DOHH2 (cell line): ENCODE results near the gene GREM2.

Experiments
- H3F3A ChIP-seq: fragments of 200-600 bp; sonication (generic), shearing (Covaris generic); 2 replicates; pipeline ENCODE4 v1.6.0; 2016; ENCODE audit warnings: antibody characterized with exemption, mild to moderate bottlenecking; ENCODE audit not compliant: control insufficient read depth, insufficient read depth
- H3K27ac ChIP-seq: fragments of 200-600 bp; sonication (generic); 2 replicates; pipeline ENCODE4 v1.5.1; 2014; ENCODE audit warnings: low read depth, mild to moderate bottlenecking, low read length, moderate library complexity
- H3K27me3 ChIP-seq: fragments of 200-600 bp; sonication (generic); 2 replicates; pipeline ENCODE4 v1.6.1; 2014; ENCODE audit warnings: mild to moderate bottlenecking, low read length, mixed read lengths; ENCODE audit not compliant: control insufficient read depth
- H3K36me3 ChIP-seq: fragments of 200-600 bp; sonication (generic); 2 replicates; pipeline ENCODE4 v1.6.1; 2014; ENCODE audit warnings: mild to moderate bottlenecking, low read length, moderate library complexity, mixed read lengths; ENCODE audit not compliant: control insufficient read depth
- H3K4me1 ChIP-seq: fragments of 200-600 bp; sonication (generic); 2 replicates; pipeline ENCODE4 v1.6.1; 2014; ENCODE audit warnings: mild to moderate bottlenecking, low read length, mixed read lengths; ENCODE audit not compliant: control insufficient read depth
- H3K4me2 ChIP-seq: fragments of 200-600 bp; sonication (generic); 2 replicates; pipeline ENCODE4 v1.6.0; 2014; ENCODE audit warnings: mild to moderate bottlenecking, low read length, moderate library complexity
- H3K4me3 ChIP-seq: fragments of 200-600 bp; sonication (generic); 2 replicates; pipeline ENCODE4 v1.5.1; 2014; ENCODE audit warnings: mild to moderate bottlenecking, low read length, mixed read lengths
- H3K79me2 ChIP-seq: fragments of 200-600 bp; sonication (generic); 2 replicates; pipeline ENCODE4 v1.6.1; 2014; ENCODE audit warnings: mild to moderate bottlenecking, low read length, mixed read lengths; ENCODE audit not compliant: control insufficient read depth
- H3K9me2 ChIP-seq: fragments of 200-600 bp; sonication (generic); replicated peaks from 2 replicates; pipeline ENCODE4 v1.6.1; 2014; ENCODE audit warnings: mild to moderate bottlenecking, low read length, mixed read lengths; ENCODE audit not compliant: control insufficient read depth
- H3K9me3 ChIP-seq: fragments of 200-600 bp; sonication (generic); 2 replicates; pipeline ENCODE4 v1.6.1; 2014; ENCODE audit warnings: antibody characterized with exemption, low read length, mixed read lengths; ENCODE audit not compliant: control insufficient read depth, insufficient read depth
- H4K20me1 ChIP-seq: fragments of 200-600 bp; sonication (generic); 2 replicates; pipeline ENCODE4 v1.6.0; 2014; ENCODE audit warnings: low read depth, mild to moderate bottlenecking, antibody characterized with exemption, low read length, moderate library complexity; ENCODE audit not compliant: control insufficient read depth, insufficient read depth
- CTCF ChIP-seq: fragments of 200-600 bp; sonication (generic); IDR thresholded peaks from one replicate; pipeline ENCODE4 v1.5.1; 2014; ENCODE audit warnings: antibody characterized with exemption, mild to moderate bottlenecking, low read depth, low read length; ENCODE audit not compliant: poor library complexity, severe bottlenecking
- EZH2phosphoT487 ChIP-seq: fragments of 200-600 bp; sonication (generic); IDR thresholded peaks from 2 replicates; pipeline ENCODE4 v1.6.1; 2017; ENCODE audit warnings: borderline replicate concordance, mild to moderate bottlenecking, antibody characterized with exemption, low read length, moderate library complexity, mixed read lengths

GREM2 gene

GRCh38 chr1:240526312-240526711 lies 85.6 kb downstream of the GREM2 start:
- Histone ChIP-seq H3K79me2 (no peaks in the 10 kb centered on the region), H3K27ac (no peak overlapping the region), H3F3A (no peaks in the 10 kb centered on the region), H3K4me3 (no peak overlapping the region), H3K9me2 (no peaks in the 10 kb centered on the region), H4K20me1 (no peaks in the 10 kb centered on the region), H3K9me3 (no peaks in the 10 kb centered on the region), H3K4me2 (no peak overlapping the region), H3K36me3 (no peaks in the 10 kb centered on the region), H3K4me1 (no peaks in the 10 kb centered on the region), H3K27me3 (no peaks in the 10 kb centered on the region)
- TF ChIP-seq CTCF (no peak), EZH2phosphoT487 (no peak)

- Histone ChIP-seq H3K36me3 (no peaks in the 10 kb centered on the region), H3F3A (no peaks in the 10 kb centered on the region), H3K4me2 (no peak overlapping the region), H3K4me3 (no peak overlapping the region), H3K27me3 (no peaks in the 10 kb centered on the region), H3K79me2 (no peaks in the 10 kb centered on the region), H3K9me3 (no peaks in the 10 kb centered on the region), H4K20me1 (no peaks in the 10 kb centered on the region), H3K27ac (no peak overlapping the region), H3K9me2 (no peaks in the 10 kb centered on the region), H3K4me1 (no peaks in the 10 kb centered on the region)
- no peak for TF ChIP-seq CTCF
- TF ChIP-seq EZH2phosphoT487 = no peak
Measured at GRCh38 chr1:240524356-240525069, 87.4 kb downstream of the GREM2 start.

- no peak for TF ChIP-seq EZH2phosphoT487
- TF ChIP-seq CTCF = no peak
- Histone ChIP-seq H3K36me3 (no peaks in the 10 kb centered on the region), H3K27me3 (no peaks in the 10 kb centered on the region), H3K27ac (no peak overlapping the region), H3K9me2 (no peaks in the 10 kb centered on the region), H3K4me3 (no peak overlapping the region), H4K20me1 (no peaks in the 10 kb centered on the region), H3K4me2 (no peak overlapping the region), H3K9me3 (no peaks in the 10 kb centered on the region), H3F3A (no peaks in the 10 kb centered on the region), H3K79me2 (no peaks in the 10 kb centered on the region), H3K4me1 (no peaks in the 10 kb centered on the region)
Measured at GRCh38 chr1:240522122-240522822, 89.7 kb downstream of the GREM2 start.
